ENCODE measurements around the gene MYMX.
A peak's percentile ranks its signal among the peaks of the same experiment; 100 is the strongest.

MYMX gene

DNA sequence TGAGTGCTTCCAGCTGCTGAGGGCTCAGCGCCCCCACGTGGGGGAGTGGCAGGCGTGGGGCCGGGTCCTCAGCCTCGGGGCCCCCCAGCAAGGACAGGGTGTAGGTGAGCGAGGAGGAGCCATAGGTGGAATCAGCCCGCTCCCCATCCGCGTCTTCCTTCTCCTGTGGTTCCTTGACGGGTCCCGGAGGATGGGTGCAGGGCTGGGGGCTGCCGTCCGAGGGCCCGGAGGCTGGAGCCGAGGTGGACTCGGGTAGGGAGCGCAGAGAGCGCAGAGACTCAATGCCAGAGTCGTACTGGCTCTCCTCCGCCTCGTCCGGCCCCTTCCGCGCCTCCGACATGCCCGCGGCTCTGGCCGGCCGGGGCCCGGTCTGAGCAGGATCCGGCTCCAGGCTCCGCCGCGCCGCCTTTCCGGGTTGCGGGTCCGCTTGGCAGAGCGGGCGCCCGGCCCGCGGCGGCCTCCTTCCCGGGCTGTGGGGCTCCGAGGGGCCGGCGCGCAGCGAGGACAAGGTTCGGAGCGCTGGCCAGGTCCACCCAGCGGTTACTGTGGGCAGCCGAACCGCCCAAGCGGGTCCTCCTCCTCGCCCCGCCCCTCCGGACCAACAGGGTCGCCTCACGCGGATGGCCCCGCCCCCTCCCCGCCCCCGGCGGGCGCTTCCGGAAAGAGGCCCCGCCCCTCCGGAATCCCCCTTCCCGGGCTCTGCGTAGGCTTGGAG is 48.4 kb downstream of the MYMX start, which contains the start of gene NFKBIE:
NFKBIE (minus strand) TSS at position 545 of the 715 bp plus-strand sequence; CDS start at position 340, 205 bp downstream.
- Histone ChIP-seq H3K27ac (peak within 1 kb of the TSS; percentile 85), H3K36me3 (peaks cover 7% of the 10 kb centered on the region), H3K4me3 (ENCODE audit: low read depth in 1 of 2, low read length in 1 of 2) (peak within 1 kb of the TSS; percentile 74 to 77), H3K9me3 (no peaks in the 10 kb centered on the region), H3K27me3 (peaks cover 19% of the 10 kb centered on the region), H3K4me1 (ENCODE audit: control insufficient read depth in 1 of 2, insufficient read depth in 1 of 2, low read depth in 1 of 2, low read length in 1 of 2) (peaks cover 42 to 47% of the 10 kb centered on the region in 2 experiments)
- TF ChIP-seq, protein P1, sequence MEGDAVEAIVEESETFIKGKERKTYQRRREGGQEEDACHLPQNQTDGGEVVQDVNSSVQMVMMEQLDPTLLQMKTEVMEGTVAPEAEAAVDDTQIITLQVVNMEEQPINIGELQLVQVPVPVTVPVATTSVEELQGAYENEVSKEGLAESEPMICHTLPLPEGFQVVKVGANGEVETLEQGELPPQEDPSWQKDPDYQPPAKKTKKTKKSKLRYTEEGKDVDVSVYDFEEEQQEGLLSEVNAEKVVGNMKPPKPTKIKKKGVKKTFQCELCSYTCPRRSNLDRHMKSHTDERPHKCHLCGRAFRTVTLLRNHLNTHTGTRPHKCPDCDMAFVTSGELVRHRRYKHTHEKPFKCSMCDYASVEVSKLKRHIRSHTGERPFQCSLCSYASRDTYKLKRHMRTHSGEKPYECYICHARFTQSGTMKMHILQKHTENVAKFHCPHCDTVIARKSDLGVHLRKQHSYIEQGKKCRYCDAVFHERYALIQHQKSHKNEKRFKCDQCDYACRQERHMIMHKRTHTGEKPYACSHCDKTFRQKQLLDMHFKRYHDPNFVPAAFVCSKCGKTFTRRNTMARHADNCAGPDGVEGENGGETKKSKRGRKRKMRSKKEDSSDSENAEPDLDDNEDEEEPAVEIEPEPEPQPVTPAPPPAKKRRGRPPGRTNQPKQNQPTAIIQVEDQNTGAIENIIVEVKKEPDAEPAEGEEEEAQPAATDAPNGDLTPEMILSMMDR (IDR thresholded peaks at IDR 0.05), result peak; percentile 35

DNA sequence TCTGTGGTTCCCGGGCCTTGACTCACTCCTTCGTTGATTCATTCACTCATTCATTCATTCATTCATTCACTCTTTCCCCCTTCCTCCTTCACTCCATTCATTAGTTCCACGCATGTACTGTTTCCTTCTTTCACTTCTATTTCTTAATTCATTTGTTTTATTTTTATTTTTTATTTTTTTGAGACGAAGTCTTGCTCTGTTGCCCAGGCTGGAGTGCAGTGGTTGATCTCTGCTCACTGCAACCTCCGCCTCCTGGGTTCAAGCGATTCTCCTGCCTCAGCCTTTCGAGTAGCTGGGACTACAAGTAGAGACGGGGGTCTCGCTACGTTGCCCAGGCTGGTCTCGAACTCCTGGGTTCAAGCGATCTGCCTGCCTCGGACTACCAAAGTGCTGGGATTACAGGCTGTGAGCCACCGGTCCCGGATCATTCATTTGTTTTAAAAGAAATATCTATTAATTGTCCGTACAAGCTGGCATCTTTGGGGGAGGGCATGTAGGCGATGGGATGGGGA is 49.1 kb downstream of the MYMX start:
- Histone ChIP-seq H3K4me3 (ENCODE audit: low read depth in 1 of 2, low read length in 1 of 2) (peak overlapping the region; percentile 74 to 77), H3K27me3 (peaks cover 26% of the 10 kb centered on the region), H3K36me3 (peaks cover 4% of the 10 kb centered on the region), H3K4me1 (ENCODE audit: control insufficient read depth in 1 of 2, insufficient read depth in 1 of 2, low read depth in 1 of 2, low read length in 1 of 2) (peaks cover 46 to 48% of the 10 kb centered on the region in 2 experiments), H3K9me3 (no peaks in the 10 kb centered on the region), H3K27ac (peak overlapping the region; percentile 85)
- TF ChIP-seq, protein P1 (IDR thresholded peaks at IDR 0.05), result no peak

DNA sequence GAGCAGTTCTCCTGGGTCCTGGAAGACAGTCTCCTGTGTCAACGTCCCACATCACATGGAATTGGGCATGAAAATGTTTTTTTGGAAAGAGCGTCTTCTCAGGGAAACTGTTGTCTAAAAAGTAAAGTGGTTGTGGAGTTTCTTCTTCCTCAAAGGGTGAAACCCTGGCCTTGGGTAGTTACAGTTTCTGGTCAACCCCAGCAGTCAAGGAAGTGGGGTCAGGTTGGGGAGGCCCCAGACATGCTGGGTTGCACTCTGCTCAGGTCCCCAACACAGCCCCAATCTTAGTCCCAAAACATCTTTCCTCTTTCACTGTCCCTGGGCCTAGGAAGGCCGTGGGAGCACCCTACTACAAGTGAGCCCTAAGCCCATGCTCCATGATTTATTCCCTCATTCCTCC is 49.6 kb downstream of the MYMX start:
- Histone ChIP-seq H3K9me3 (no peaks in the 10 kb centered on the region), H3K4me3 (ENCODE audit: low read depth in 1 of 2, low read length in 1 of 2) (no peak overlapping the region), H3K27me3 (peaks cover 31% of the 10 kb centered on the region), H3K36me3 (peaks cover 3% of the 10 kb centered on the region), H3K4me1 (ENCODE audit: control insufficient read depth in 1 of 2, insufficient read depth in 1 of 2, low read depth in 1 of 2, low read length in 1 of 2) (peaks cover 48 to 51% of the 10 kb centered on the region in 2 experiments), H3K27ac (no peak overlapping the region)
- TF ChIP-seq, protein P1 (IDR thresholded peaks at IDR 0.05), result no peak

DNA sequence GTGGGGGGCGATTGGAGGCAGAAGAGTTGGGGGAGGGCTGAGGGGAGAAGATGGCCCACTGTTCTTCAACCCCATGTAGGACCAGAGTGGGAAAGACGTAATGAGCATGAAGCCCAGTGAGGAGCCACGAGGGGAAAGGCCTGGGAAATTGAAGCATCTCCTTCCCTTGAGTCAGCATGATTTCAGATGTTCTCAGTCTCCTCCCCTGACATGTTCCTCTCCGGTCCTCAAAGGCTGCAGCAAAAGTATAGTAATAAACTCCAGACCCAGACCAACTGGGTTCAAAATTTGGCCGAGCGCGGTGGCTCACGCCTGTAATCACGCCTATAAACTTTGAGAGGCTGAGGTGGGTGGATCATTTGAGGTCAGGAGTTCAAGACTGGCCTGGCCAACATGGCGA is 50.5 kb downstream of the MYMX start:
- Histone ChIP-seq H3K4me3 (ENCODE audit: low read depth in 1 of 2, low read length in 1 of 2) (no peak overlapping the region), H3K4me1 (ENCODE audit: control insufficient read depth in 1 of 2, insufficient read depth in 1 of 2, low read depth in 1 of 2, low read length in 1 of 2) (peaks cover 44 to 51% of the 10 kb centered on the region in 2 experiments), H3K36me3 (no peaks in the 10 kb centered on the region), H3K27me3 (peaks cover 40% of the 10 kb centered on the region), H3K27ac (no peak overlapping the region), H3K9me3 (no peaks in the 10 kb centered on the region)
- TF ChIP-seq, protein P1 (IDR thresholded peaks at IDR 0.05), result no peak
